NCI-H2029 treated with DMSO at 0.1 percent for 48 hours (cell line): ENCODE data around the gene TMEM138.
"Not testable (repeated sequence)": the region's sequence is repeated elsewhere in the genome, so short reads cannot be mapped to it uniquely, and the experiment has no call there.

Source experiments
- DNase-seq: peaks from one replicate; lab custom pipeline; 2025; lab: John Stamatoyannopoulos, UW

Gene TMEM138

DNA sequence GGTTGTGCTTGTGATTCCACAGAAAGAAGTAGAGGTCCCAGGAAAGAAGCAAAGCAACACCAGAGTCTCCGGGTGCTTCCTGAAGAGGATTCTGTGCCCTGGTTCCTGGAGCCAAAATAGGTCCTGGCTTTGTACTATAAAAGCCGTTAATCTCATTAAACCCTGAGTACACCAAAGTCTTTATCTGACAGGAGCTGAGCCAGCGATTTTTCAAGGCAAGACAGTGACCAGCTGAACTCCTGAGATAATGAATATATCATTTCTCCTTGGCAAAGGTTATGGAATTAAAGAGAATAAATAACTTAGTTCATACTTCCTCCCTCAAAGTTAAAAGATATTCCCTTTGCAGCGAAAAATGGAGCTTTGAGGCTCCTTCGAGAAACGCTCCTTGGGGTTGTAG is 5.2 kb downstream of the TMEM138 start:
- DNase-seq, result no peak

DNA sequence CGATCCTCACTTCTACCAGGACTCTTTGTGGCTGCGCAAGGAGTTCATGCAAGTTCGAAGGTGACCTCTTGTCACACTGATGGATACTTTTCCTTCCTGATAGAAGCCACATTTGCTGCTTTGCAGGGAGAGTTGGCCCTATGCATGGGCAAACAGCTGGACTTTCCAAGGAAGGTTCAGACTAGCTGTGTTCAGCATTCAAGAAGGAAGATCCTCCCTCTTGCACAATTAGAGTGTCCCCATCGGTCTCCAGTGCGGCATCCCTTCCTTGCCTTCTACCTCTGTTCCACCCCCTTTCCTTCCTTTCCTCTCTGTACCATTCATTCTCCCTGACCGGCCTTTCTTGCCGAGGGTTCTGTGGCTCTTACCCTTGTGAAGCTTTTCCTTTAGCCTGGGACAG is 6.5 kb downstream of the TMEM138 start:
- no peak for DNase-seq

DNA sequence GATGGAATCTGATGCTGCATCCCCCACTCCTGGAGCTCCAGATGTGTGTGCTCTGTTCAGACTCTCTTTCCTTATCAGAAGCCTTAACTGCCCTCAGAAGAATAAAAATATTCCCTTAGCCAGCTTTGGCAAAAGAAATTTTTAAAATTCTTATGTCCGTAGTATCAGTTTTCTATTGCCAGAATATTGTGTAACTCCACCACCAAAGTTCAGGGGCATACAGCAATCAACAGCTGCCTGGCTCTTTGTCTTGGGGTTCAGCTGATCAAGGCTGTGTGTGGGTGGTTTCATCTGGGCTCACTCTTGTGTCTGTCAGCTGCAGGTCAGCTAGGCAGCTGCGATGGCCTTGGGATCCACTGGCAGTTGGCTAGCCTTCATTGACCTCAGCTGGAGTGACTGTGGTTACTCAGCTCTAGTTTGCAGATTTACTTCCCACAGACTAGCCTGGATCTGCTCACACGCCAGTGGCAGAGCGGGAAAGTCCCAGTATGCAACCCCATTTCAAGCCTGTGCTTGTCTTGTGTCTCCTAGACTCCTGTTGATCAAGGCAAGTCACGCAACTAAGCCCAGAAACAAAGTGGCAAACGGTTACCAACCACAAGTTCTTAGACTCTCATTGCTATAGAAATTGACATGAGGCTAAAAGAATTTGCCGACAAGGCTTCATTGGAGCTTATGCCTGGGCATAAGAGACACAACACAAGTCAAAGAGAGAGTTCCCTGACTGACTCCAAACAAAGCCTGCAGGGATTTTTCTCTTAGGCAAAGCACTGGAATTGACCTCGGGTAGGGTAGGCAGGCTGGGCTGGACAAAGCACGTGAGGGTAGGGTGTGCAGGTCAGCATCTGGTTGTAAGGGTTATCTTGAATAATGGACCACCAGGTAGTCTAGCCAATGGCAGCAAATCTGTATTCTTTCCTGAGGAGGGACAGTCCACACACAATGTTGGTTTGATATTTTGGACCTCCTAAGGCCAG is 7.5 kb downstream of the TMEM138 start:
- no peak for DNase-seq

DNA sequence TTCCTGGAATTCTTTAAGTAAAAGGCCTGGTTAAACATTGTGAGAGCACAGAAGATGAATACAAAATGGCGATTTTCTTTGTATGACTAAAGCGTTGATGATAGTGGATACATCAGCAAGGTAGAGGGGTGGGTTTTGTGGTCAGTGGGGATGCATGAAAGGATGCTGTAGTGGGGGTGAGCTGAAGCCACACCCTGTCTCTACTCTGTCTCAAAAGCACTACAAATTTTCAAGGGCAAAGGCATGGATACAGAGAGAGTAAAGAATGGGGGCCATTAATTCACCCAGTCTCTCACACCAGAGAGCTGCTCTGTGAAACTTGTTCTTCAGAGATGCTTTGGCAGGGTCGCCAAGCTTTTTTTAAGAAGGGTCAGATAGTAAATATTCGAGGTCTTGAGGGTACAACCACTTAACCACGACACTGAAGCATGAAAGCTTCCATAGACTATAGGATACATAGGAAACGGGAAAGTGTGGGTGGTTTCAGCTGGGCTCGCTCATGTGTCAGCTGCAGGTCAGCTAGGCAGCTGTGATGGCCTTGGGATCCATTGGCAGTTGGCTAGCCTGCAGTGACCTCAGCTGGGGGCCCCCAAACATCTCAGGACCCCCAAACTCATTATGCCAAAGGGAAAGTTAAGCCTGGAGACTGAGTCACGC is 8.3 kb downstream of the TMEM138 start:
- no peak for DNase-seq

DNA sequence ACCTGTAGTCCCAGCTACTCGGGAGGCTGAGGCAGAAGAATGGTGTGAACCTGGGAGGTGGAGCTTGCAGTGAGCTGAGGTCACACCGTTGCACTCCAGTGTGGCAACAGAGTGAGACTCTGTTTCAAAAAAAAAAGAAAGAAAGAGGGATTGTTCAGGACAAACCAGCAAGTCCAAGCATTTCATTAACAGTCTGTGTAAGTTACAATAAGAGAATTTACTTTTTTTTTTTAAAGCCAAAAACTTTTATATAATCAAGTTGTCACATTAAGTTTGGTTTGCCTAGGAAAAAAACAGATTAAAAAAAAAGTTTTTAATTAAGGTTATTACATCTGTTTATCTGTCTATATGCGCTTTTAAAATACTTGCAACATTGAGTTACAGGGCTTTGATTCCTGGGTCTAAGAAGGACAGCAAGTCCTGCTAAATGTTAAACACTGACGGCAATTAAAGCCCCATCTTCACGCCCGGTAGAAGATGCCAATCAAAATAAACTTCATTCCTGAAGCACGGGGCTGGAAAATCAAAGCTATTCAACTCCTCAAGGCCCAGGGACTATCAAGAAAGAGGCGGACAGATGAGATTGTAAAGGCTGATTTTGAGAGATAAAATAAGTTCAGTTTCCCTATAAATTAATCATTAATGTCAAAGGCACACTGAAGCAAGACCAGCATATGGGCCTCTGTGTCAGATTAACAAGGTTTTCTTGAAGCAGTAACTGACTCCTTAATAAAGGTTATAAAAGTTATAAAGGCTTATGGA is 10.7 kb downstream of the TMEM138 start:
- DNase-seq, result no peak

DNA sequence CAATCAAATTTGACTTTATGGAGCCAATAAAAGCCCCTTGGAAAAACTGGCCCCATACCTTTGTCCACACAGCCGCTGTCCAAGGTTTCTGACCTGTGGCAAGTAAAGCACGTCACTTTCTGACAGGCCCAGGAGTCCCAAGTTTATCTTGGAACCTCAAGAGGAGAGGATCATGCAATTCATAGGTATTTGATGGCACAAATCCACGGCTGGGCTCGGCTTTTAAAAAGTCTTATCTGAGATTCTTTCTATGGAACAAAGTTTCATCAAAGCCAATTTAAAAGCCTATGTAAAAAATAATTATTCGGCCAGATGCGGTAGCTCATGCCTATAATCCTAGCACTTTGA is 13.6 kb downstream of the TMEM138 start:
- no peak for DNase-seq

DNA sequence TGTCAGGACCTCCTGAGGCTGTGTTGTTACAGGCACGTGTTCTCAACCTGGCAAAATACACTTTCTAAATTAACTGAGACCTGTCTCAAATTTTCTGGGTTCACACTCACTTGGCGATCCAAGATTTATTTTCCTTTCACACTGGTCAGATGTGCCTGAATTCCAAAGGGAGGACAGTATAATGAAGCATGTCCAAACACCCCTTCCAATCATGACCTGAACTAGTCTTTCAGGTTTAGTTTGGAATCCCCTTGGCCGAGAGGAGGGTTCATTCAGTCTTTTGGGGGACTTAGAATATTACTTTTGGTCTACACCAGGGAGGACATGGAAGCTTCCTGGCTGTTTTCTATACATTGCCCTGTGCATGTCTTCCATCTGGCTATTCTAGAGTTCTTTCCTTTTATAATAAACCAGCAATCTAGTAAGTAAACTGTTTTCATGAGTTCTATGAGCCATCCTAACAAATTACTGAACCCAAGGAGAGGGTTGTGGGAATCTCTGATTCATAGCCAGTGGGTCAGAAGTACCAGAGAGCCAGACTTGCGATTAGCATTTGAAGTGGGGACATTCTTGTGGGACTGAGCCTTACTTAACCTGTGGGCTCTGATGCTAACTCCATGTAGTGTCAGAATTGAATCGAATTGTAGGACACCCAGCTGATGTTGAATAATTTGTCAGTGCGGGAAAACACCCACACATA is 15.4 kb downstream of the TMEM138 start:
- DNase-seq, result no peak

DNA sequence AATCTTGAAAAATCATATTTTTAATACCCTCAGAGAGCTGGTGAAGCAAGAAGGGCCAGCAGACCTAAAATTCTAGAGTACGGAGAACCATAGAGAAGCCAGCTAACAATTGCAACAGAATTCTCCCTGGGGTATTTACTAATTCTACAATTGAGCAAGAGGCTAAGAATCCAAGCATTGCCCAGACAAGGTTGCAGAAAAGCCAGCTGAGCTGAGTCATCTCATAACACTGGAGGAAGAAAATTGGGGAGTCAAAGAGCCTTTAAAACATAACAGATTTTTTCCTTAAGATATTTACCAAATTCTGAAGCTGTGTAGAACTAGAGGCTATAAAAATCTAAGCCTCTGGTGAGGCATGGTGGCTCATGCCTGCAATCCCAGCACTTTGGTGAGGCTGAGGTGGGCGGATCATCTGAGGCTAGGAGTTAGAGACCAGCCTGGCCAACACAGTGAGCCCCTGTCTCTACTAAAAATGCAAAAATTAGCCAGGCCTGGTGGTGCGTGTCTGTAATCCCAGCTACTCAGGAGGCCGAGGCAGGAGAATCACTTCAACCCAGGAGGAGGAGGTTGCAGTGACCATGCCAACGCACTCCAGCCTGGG is 16.6 kb downstream of the TMEM138 start:
- DNase-seq, result no peak

DNA sequence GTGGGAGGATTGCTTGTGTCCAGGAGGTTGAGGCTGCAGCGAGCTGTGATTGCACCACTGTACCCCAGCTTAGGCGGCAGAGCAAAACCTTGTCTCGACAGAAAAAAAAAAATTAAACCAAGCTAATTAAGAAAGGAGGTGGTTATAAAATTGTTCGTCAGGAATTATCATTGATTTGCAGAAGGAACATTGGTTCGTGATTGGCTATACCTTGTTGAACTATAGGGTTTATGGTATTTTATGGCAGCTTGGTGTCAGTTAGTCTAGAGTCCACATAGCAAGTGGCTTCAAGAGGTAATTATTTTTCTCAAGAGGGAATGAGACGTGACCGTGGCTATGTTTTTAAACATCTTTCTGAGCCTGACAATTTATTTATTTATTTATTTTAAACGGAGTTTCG is 18.7 kb downstream of the TMEM138 start:
- DNase-seq, result no peak

DNA sequence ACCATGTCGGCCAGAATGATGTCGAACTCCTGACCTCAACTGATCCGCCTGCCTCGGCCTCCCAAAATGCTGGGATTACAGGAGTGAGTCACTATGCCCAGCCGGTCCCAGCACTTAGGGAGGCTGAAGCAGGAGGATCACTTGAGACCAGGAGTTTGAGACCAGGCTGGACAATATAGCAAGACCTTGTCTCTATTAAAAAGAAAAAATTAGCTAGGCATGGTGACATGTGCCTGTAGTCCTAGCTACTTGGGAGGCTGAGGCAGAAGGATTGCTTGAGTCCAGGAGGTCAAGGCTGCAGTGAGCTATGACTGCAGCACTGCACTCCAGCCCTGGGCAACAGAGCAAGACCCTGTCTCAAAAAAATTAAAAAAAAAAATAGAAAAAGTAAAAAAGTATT is 21.7 kb downstream of the TMEM138 start:
- DNase-seq, result not testable (repeated sequence)

DNA sequence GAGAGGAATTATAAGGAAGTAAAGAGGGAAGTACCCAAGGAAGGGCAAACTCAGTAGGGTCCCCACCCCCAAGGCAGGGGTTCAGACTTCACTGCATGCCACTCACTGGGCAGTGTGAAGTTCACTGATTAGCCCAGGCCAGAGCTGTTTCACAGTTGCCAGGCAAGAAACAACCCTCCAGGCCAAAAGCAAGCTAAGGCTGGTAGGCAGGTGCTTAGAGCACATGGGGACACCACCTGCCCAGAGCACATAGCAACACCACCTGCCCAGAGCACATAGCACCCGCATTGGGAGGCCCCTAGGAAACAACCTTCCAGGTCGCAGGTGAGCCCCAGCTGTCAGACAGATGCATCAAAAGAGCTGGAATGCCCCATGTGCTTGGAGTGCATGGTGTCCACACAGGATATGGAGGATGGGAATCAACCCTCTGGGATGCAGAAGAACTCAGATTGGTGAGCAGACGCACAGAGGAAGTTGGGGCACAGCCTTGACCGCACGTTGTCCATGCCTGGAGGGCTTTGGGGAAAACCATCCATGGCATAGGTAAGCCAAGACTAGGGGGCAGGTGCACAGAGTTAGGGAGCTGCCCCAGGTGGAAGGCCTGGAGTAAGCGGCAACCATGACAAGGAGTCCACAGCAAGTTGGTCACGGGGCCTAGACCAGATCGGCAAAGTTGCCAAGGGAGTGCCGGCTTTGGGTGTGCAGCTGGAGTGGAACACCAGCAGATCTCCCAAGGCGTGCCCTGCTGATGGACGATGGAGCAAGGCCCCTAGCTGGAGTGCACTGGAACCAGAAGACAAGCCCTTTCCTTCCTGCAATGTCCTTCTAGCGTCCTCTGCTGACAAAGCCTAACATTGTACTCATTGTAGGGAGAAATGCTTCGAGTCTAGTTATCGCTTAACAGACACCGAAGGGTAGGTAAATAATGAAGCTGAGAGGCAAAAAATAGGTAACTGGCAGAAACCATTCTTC is 22.4 kb downstream of the TMEM138 start:
- no peak for DNase-seq

DNA sequence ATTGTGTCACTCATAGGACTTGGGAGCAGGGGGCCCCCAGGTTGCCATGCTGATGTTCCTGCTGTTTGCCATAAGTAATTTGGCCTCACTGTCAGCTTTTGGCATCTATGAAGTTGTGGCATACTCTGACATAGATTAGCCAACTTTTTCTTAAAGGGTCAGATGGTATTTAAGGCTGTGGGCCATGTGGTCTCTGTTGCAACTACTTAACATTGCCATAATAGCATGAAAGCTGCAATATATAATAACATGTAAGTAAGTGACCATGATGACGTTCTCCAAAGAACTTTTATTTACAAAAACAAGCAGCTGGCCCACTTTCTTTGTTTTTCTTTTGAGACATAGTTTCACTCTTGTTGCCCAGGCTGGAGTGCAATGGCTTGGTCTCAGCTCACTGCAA is 28.0 kb downstream of the TMEM138 start:
- DNase-seq, result no peak

DNA sequence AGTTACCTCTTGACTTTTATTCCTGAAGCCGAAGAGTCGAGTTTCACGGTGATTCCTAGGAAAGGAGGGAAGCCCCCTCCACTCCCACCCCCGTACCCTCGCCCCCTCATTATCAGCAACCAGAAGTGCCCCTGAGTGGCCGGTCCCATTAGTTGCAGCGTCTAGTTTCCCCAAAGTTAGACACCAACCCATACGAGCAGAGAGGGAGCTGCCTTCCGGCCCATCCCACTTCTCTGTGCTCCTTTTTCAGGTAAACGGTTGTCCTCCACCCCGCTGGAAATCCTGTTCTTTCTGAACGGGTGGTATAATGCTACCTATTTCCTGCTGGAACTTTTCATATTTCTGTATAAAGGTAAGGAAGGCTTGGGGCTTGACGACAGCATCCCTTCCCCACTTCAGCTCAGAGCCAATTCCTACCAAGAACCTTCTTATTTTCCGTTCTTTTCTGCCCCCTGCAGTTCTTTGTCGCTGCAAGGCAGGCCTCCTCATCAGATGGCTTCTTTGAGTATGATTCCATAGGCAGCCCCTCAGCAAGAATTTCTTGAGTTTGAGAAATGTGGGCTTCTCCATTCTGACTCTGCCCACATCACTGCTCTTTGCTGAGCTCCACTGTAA is 30.9 kb downstream of the TMEM138 start:
- DNase-seq, result no peak

DNA sequence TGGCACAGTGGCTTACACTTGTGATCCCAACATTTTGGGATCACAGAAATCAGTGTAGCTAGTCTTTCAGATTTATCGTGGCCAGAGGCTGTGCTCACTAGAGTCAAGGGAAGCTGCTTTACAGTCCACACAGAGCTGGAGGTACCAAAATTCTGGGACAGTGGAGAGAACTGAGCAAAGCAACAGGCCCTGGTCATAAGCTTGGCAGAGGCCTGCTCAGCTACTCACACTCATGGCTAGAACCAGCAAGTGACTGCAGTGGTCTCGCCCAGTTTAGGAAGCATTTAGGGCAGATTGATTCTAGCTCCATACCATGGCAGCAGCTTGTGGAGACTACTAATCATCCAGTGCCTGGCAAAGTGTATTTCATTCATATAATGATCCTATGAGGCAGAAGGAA is 39.0 kb downstream of the TMEM138 start:
- DNase-seq, result no peak

DNA sequence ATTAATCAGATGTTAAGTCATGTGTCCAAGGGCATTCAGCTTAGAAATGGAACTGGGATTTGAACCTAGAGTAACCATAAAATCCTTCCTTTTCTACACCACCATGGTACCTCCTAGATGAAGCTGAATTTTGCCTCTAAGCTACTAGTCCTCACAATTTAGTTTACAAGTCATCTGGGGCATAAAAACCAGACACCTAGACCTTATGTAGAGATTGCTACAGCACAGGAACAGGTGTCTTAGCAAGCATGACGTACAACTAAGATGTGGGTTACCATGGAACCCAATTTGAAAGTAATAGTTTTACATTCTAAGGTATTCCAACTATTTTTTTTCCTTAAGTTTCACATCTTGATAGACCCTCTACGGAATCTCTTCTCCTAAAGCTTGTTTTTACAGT is 39.4 kb downstream of the TMEM138 start:
- no peak for DNase-seq

DNA sequence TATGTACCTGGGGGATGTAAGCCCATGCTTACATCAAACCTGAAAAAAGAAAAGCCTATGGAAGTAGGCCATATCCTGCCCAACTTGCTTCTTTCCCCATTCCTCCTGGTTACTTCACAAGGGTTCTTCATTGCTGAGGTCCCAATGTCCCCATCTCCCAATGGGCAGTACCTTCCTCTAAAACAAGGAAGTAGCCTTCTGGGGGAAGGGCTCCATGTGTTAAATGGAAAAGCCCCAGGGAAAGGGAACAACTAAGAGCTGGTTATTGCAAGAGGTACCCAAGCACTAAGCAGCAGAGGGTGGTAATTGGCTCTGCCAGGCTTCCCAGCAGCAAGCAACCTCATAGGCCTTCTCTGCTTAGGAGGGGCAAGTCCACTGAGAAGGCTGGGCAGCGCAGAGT is 41.5 kb downstream of the TMEM138 start:
- no peak for DNase-seq

DNA sequence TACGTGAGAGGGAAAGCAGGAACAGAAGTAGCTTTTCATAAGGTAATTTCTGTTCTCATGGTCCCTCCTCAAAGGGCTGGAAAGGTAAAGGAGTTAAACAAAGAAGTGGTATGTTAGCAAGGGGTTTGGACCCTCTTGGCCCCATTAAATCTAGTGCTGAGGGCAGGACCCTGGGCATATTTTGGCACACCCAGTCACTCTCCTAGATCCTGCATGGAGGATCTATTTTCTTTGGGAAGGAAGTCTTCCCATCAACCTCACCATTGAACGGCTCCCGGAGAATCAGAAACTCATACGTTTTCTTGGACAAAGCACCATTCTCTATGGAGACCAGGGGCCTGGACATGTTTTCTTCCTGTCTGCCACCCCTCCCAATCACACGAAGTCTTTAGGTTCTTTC is 41.9 kb downstream of the TMEM138 start:
- no peak for DNase-seq

DNA sequence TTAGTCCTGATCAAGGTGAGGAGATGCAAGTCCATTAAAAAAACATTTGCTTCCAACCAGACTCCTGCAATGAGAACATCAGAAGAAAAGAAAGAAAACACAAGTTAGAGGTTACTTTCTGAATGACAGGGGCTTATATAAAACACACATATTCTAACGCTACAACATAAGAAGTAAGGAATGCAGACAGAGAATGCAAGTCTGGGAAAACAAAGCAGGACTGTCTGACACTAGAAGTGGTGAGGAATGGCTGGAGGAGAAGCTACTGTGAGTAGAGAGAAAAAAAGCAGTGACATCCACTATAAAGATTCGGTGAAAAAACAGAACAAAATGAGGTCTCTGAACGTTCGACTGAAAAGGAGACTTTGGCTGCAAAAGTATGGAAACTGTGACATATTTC is 42.5 kb downstream of the TMEM138 start:
- no peak for DNase-seq

DNA sequence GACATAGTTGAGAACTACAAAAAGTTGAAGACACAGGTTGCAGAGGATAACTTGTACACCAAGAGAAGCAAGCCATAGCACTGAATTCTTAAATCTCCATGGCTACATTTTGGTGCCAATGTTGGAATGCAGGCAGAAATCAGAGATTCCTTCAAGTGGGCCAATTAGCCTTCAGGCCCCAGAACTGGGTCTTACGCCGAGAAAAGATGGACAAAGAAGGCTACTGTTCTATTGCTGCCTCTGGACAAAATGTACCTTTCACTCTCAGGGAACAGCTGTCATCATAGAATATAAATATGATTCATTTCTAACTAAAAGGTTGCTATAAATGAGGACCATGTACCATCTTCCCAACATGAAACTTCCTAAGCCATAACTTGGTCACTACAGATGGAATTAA is 43.9 kb downstream of the TMEM138 start:
- DNase-seq, result no peak
